Endodermal cell (in vitro differentiated cells): ENCODE measurements around the gene ZNF846. TPM values are rescaled to one million over a fixed set of nuclear protein-coding genes. Genes with fewer than 3 reads are reported as not detected.

Source experiments
- DNase-seq: peaks from one replicate; pipeline ENCODE4 v3.0.0-alpha.2; 2017
- H3K27ac ChIP-seq: 2 replicates; pipeline ENCODE4 v1.5.1; 2013; ENCODE audit warnings: mild to moderate bottlenecking, low read depth, low read length, moderate library complexity
- H3K27me3 ChIP-seq: 2 replicates; pipeline ENCODE4 v1.6.1; 2013; ENCODE audit warnings: mild to moderate bottlenecking, low read length, moderate library complexity; ENCODE audit not compliant: insufficient read depth, control insufficient read depth, poor library complexity, severe bottlenecking
- H3K36me3 ChIP-seq: 2 replicates; pipeline ENCODE4 v1.7.0; 2013; ENCODE audit warnings: mild to moderate bottlenecking, low read length, moderate library complexity; ENCODE audit not compliant: control insufficient read depth, insufficient read depth
- H3K4me1 ChIP-seq: one replicate; pipeline ENCODE4 v1.7.0; 2013; ENCODE audit warnings: low read length; ENCODE audit not compliant: control insufficient read depth, insufficient read depth
- H3K4me3 ChIP-seq: 2 replicates; pipeline ENCODE4 v1.5.1; 2013; ENCODE audit warnings: mild to moderate bottlenecking, low read length, moderate library complexity
- H3K9ac ChIP-seq: 2 replicates; pipeline ENCODE4 v1.6.1; 2013; ENCODE audit warnings: mild to moderate bottlenecking, low read length, moderate library complexity; ENCODE audit not compliant: poor library complexity, severe bottlenecking; ENCODE audit errors: extremely low read depth
- H3K9me3 ChIP-seq: 2 replicates; pipeline ENCODE4 v1.6.1; 2013; ENCODE audit warnings: mild to moderate bottlenecking, low read length, moderate library complexity; ENCODE audit not compliant: control insufficient read depth
- H3K27ac Mint-ChIP-seq: 2 replicates; pipeline ENCODE4 v1.8.0; 2020; ENCODE audit warnings: mixed read lengths
- H3K27me3 Mint-ChIP-seq: 2 replicates; pipeline ENCODE4 v1.8.0; 2021; ENCODE audit warnings: mild to moderate bottlenecking, mixed read lengths; ENCODE audit not compliant: insufficient read depth
- H3K36me3 Mint-ChIP-seq: 2 replicates; pipeline ENCODE4 v1.8.0; 2020; ENCODE audit warnings: low read depth, mixed read lengths
- H3K4me1 Mint-ChIP-seq: 2 replicates; pipeline ENCODE4 v1.8.0; 2020; ENCODE audit warnings: mixed read lengths
- H3K4me3 Mint-ChIP-seq: 2 replicates; pipeline ENCODE4 v1.8.0; 2020; ENCODE audit warnings: mild to moderate bottlenecking, moderate library complexity, mixed read lengths
- H3K9me3 Mint-ChIP-seq: 2 replicates; pipeline ENCODE4 v1.8.0; 2020; ENCODE audit warnings: mild to moderate bottlenecking, mixed read lengths
- WGBS, 2 experiments: methylation state at CpG; one replicate each; pipeline versions ENCODE4 v1.1.5 to v1.1.7; 2013; ENCODE audit warnings: missing lambda C conversion rate in 2 of 2, mixed read lengths in 1 of 2; ENCODE audit not compliant: insufficient coverage in 1 of 2, insufficient read length in 1 of 2; 5-methylcytosine and 5-hydroxymethylcytosine counted together
- long read RNA-seq, 4 experiments: library from polyadenylated mRNA in 2 of 4; library from RNA in 1 of 4; library from capped mRNA in 1 of 4; stranded (forward) in 3 of 4; unstranded in 1 of 4; transcript quantifications; one replicate each; pipeline ENCODE4 v2.0.0, GENCODE V29; 2020 to 2021; ENCODE audit warnings: inconsistent platforms in 1 of 4
- polyA plus RNA-seq, 2 experiments: library from polyadenylated mRNA; stranded (reverse); fragments of 50-300 nt; gene quantifications; one replicate each; pipeline ENCODE4 v1.2.3, GENCODE V29; 2013
- total RNA-seq, 2 donors: library from RNA; stranded (reverse); fragmentation: NEBNext Ultra II Directional in 1 of 2; extraction: Animal tissue kit (Norgen Biotek cat#: 25700) in 1 of 2; gene quantifications; 2 replicates in 1 of 2; 3 replicates in 1 of 2; pipeline ENCODE4 v1.2.1, GENCODE V29; 2021
- TF ChIP-seq, protein P1 (sequence below): fragments of 200-600 bp; sonication (generic); conservative IDR thresholded peaks from 2 replicates; pipeline ENCODE4 v1.5.0; 2021; ENCODE audit warnings: antibody characterized with exemption, mild to moderate bottlenecking

Gene ZNF846
- 10 to 100 TPM; 12.3 to 23.6 TPM for total RNA-seq
- polyA plus RNA-seq (2013, experiment 1 of 2), result 11.4 TPM
- polyA plus RNA-seq (2013, experiment 2 of 2), result 13.0 TPM
- long read RNA-seq, experiment 1, partial matches to known transcripts, result 1 of 7 reads
- long read RNA-seq, experiment 1, other reads (novel, unspliced or antisense), result 6 of 7 reads
- long read RNA-seq, experiment 2, partial matches to known transcripts, result 0 of 7 reads
- long read RNA-seq, experiment 2, other reads (novel, unspliced or antisense), result 6 of 7 reads
- long read RNA-seq, experiment 3, partial matches to known transcripts, result 0 of 5 reads
- long read RNA-seq, experiment 3, other reads (novel, unspliced or antisense), result 4 of 5 reads
- long read RNA-seq, experiment 4, partial matches to known transcripts, result 0 of 12 reads
- long read RNA-seq, experiment 4, other reads (novel, unspliced or antisense), result 9 of 12 reads

DNA sequence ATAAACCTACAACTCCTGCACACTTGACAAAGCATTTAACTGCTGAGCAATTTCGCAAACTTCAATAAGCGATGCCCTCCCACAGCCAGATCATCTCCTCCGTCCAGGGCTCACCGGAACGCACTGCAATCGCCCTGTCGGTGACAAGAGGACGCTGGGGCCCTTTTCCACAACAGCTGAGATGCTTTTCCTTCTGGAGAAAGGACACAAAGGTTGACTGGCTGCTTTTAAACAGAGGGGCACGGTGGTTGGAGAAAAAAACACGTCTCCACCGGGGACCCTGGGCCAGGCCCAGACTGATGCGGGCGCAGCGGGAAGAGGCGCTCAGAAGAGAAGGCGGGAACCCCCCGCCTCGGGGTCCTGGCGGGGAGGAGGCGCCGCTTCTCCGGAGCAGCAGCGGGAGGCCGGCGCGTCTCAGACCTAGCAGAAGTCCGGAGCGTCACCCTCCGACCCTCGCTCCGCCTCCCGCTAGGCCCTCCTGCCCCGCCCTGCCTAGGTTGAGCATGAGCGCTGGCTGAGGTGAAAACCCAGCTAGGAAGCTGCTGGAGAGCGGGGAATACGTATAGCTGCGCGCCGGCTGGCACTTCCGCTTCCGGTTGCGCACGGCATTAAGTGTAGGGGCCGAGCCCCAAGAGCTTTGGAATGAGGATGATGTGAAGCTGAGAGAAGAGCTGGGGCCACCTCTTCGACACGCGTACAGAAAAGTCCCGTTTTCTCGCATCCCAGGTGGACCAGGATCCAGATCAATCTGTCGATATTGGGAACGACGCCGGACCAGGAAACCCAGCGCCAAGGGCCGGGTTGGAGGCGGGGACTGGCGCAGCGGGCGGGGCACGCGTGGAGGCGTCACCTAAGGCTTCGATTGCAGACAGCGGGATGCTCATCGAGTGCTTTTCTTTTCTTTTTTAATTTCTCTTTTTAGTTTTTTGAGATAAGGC lies at the start of gene ZNF846:
Gene ZNF846 (minus strand): TSS at position 564 of the 938 bp plus-strand sequence. CDS start 3,788 bp downstream, outside the sequence.
- H3K4me3 ChIP-seq, result peak within 1 kb of the TSS; percentile 94

DNA sequence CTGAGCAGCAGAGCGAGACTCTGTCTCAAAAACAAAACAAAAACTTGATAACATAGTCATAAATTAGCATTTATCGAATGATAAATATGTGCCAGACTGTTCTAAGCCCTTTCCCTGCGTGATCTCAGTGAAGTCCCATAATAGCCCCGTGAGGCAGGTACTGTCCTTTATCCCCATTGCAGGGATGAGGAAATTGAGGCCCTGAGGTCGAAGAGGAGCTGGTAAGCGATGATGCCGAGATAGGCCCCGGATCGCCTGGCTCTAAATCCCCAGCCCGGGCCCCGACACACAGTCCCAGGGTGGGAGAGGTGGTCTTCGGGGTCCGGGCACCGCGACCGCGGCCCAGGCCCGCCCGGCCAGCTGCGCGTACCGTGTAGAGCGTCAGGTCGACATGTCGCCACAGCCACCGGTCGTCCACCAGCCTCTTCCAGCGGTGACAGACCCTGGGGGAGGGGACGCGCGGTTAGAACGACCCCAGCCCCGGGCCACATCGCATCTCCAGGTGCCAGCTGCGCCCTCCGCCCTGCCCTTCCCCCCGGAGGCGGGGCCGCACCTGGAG lies 49.7 kb upstream of the ZNF846 start:
- H3K4me3 Mint-ChIP-seq, result peak overlapping the region; percentile 86
- peaks cover 7% of the 10 kb centered on the region for H3K4me1 Mint-ChIP-seq
- Histone ChIP-seq H3K4me1 (no peaks in the 10 kb centered on the region), H3K9ac (peak overlapping the region; percentile 54), H3K27ac (peak overlapping the region; percentile 93), H3K36me3 (peaks cover 25% of the 10 kb centered on the region), H3K4me3 (peak overlapping the region; percentile 86), H3K9me3 (peaks cover 15% of the 10 kb centered on the region), H3K27me3 (no peaks in the 10 kb centered on the region)
- H3K36me3 Mint-ChIP-seq, result peaks cover 38% of the 10 kb centered on the region
- H3K9me3 Mint-ChIP-seq, result peaks cover 25% of the 10 kb centered on the region
- DNase-seq, result no peak
- TF ChIP-seq, protein P1, sequence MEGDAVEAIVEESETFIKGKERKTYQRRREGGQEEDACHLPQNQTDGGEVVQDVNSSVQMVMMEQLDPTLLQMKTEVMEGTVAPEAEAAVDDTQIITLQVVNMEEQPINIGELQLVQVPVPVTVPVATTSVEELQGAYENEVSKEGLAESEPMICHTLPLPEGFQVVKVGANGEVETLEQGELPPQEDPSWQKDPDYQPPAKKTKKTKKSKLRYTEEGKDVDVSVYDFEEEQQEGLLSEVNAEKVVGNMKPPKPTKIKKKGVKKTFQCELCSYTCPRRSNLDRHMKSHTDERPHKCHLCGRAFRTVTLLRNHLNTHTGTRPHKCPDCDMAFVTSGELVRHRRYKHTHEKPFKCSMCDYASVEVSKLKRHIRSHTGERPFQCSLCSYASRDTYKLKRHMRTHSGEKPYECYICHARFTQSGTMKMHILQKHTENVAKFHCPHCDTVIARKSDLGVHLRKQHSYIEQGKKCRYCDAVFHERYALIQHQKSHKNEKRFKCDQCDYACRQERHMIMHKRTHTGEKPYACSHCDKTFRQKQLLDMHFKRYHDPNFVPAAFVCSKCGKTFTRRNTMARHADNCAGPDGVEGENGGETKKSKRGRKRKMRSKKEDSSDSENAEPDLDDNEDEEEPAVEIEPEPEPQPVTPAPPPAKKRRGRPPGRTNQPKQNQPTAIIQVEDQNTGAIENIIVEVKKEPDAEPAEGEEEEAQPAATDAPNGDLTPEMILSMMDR, result no peak
- no peaks in the 10 kb centered on the region for H3K27me3 Mint-ChIP-seq
- peak overlapping the region; percentile 95 for H3K27ac Mint-ChIP-seq
- WGBS, 2 experiments, result 5 to 12% methylated on average over 15 to 39 of the region's 39 CpGs

More for the DNA sequence above, at the start of gene ZNF846:
- 0 to 2% methylated on average over 39 to 65 of the region's 65 CpGs for WGBS, 2 experiments
- no peaks in the 10 kb centered on the region for H3K4me1 ChIP-seq
- H3K27me3 Mint-ChIP-seq, result no peaks in the 10 kb centered on the region
- H3K4me1 Mint-ChIP-seq, result no peaks in the 10 kb centered on the region
- TF ChIP-seq, protein P1, result peak; percentile 30
- peak within 1 kb of the TSS; percentile 93 for H3K27ac ChIP-seq
- peak within 1 kb of the TSS; percentile 79 for H3K9ac ChIP-seq
- peak within 1 kb of the TSS; percentile 84 for H3K4me3 Mint-ChIP-seq
- peak within 1 kb of the TSS; percentile 98 for H3K27ac Mint-ChIP-seq
- no peaks in the 10 kb centered on the region for H3K27me3 ChIP-seq
- peaks cover 48% of the 10 kb centered on the region for H3K36me3 Mint-ChIP-seq
- H3K9me3 Mint-ChIP-seq, result peaks cover 56% of the 10 kb centered on the region
- peaks cover 47% of the 10 kb centered on the region for H3K9me3 ChIP-seq
- H3K36me3 ChIP-seq, result peaks cover 16% of the 10 kb centered on the region
- peak; percentile 98 for DNase-seq

DNA sequence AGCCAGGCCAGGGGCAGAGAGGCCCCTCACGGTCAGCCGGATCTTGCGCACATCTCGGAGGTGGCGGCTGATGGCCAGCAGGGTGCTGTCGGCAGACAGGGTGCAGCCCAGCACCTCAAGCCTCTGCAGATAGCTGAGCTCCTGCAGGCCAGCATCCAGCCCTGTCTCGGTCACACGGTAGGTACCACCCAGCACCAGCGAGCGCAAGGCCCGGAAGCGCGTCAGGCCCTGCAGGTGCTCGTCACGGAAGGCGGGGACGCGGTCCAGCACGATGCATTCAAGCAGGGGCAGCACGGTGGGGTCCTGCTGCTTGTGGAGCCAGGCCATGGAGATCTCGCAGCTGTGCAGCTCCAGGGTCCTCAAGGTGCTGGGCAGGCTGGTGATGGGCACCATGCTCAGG lies 42.6 kb upstream of the ZNF846 start:
- Histone ChIP-seq H3K9ac (no peak overlapping the region), H3K4me1 (no peaks in the 10 kb centered on the region), H3K9me3 (peaks cover 6% of the 10 kb centered on the region), H3K36me3 (peaks cover 58% of the 10 kb centered on the region), H3K27ac (no peak overlapping the region), H3K27me3 (no peaks in the 10 kb centered on the region), H3K4me3 (no peak overlapping the region)
- no peak for DNase-seq
- H3K27me3 Mint-ChIP-seq, result no peaks in the 10 kb centered on the region
- H3K27ac Mint-ChIP-seq, result no peak overlapping the region
- no peaks in the 10 kb centered on the region for H3K4me1 Mint-ChIP-seq
- H3K4me3 Mint-ChIP-seq, result no peak overlapping the region
- TF ChIP-seq, protein P1, result no peak
- peaks cover 57% of the 10 kb centered on the region for H3K36me3 Mint-ChIP-seq
- WGBS, 2 experiments, result 96 to 99% methylated on average over 12 to 21 of the region's 21 CpGs
- H3K9me3 Mint-ChIP-seq, result peaks cover 19% of the 10 kb centered on the region
